ENCODE measurements around the gene ECM2. TPM values are rescaled to one million over a fixed set of nuclear protein-coding genes. Genes with fewer than 3 reads are reported as not detected.

Gene ECM2
- total RNA-seq, 1 donor from 2014 or later = 0.26 TPM

GRCh38 chr9:92503156-92503555, 32.6 kb downstream of the ECM2 start:
- DNase-seq (ENCODE audit: low read depth) (no peak), FAIRE-seq (no peak)
- Histone ChIP-seq H3K4me3 (ENCODE audit: low read depth, low read length) (no peak overlapping the region), H3K27me3 (ENCODE audit: control insufficient read depth, insufficient read depth, low read length) (no peaks in the 10 kb centered on the region), H3K36me3 (ENCODE audit: control insufficient read depth, insufficient read depth, low read length) (no peaks in the 10 kb centered on the region)
- TF ChIP-seq, protein P1, sequence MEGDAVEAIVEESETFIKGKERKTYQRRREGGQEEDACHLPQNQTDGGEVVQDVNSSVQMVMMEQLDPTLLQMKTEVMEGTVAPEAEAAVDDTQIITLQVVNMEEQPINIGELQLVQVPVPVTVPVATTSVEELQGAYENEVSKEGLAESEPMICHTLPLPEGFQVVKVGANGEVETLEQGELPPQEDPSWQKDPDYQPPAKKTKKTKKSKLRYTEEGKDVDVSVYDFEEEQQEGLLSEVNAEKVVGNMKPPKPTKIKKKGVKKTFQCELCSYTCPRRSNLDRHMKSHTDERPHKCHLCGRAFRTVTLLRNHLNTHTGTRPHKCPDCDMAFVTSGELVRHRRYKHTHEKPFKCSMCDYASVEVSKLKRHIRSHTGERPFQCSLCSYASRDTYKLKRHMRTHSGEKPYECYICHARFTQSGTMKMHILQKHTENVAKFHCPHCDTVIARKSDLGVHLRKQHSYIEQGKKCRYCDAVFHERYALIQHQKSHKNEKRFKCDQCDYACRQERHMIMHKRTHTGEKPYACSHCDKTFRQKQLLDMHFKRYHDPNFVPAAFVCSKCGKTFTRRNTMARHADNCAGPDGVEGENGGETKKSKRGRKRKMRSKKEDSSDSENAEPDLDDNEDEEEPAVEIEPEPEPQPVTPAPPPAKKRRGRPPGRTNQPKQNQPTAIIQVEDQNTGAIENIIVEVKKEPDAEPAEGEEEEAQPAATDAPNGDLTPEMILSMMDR (IDR thresholded peaks at IDR 0.05; ENCODE audit: insufficient read depth, low read length, severe bottlenecking) = no peak

- FAIRE-seq = no peak
These were observed 34.0 kb downstream of the ECM2 start for GRCh38 chr9:92501671-92502393.

GRCh38 chr9:92500725-92501124, 35.1 kb downstream of the ECM2 start:
- H3K4me3 ChIP-seq (ENCODE audit: low read depth, low read length) = no peak overlapping the region
- H3K27me3 ChIP-seq (ENCODE audit: control insufficient read depth, insufficient read depth, low read length) = no peaks in the 10 kb centered on the region
- no peak for DNase-seq (ENCODE audit: low read depth)
- TF ChIP-seq, protein P1 (IDR thresholded peaks at IDR 0.05; ENCODE audit: insufficient read depth, low read length, severe bottlenecking) = no peak
- FAIRE-seq = no peak
- H3K36me3 ChIP-seq (ENCODE audit: control insufficient read depth, insufficient read depth, low read length) = no peaks in the 10 kb centered on the region

More at GRCh38 chr9:92501671-92502393, 34.0 kb downstream of the ECM2 start:
- Histone ChIP-seq H3K4me3 (ENCODE audit: low read depth, low read length) (no peak overlapping the region), H3K27me3 (ENCODE audit: control insufficient read depth, insufficient read depth, low read length) (no peaks in the 10 kb centered on the region), H3K36me3 (ENCODE audit: control insufficient read depth, insufficient read depth, low read length) (no peaks in the 10 kb centered on the region)
- peak; percentile 55 for DNase-seq (ENCODE audit: low read depth)
- TF ChIP-seq, protein P1 (IDR thresholded peaks at IDR 0.05; ENCODE audit: insufficient read depth, low read length, severe bottlenecking) = peak; percentile 76

DNA sequence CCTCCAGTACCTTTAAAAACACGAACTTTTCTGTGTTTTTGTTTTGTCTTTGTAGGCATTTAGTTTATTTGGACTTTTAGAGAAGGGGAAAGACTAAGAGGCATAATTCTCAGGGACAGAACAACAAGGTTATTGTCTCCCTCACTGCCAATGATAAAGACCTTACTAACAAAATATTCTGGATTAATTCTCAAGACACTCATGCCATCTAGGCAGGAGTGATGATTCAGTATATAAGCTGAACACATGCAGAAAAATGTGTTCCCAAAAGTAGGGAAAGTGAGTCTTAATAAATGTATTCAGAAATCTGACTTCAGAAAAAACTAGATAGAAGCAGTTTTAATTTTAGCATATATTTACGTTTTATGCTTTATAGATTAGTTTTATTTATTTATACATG, 36.1 kb downstream of the ECM2 start:
- FAIRE-seq (no peak), DNase-seq (ENCODE audit: low read depth) (no peak)
- H3K27me3 ChIP-seq (ENCODE audit: control insufficient read depth, insufficient read depth, low read length) = no peaks in the 10 kb centered on the region
- TF ChIP-seq, protein P1 (IDR thresholded peaks at IDR 0.05; ENCODE audit: insufficient read depth, low read length, severe bottlenecking) = no peak
- H3K4me3 ChIP-seq (ENCODE audit: low read depth, low read length) = no peak overlapping the region
- H3K36me3 ChIP-seq (ENCODE audit: control insufficient read depth, insufficient read depth, low read length) = no peaks in the 10 kb centered on the region

DNA sequence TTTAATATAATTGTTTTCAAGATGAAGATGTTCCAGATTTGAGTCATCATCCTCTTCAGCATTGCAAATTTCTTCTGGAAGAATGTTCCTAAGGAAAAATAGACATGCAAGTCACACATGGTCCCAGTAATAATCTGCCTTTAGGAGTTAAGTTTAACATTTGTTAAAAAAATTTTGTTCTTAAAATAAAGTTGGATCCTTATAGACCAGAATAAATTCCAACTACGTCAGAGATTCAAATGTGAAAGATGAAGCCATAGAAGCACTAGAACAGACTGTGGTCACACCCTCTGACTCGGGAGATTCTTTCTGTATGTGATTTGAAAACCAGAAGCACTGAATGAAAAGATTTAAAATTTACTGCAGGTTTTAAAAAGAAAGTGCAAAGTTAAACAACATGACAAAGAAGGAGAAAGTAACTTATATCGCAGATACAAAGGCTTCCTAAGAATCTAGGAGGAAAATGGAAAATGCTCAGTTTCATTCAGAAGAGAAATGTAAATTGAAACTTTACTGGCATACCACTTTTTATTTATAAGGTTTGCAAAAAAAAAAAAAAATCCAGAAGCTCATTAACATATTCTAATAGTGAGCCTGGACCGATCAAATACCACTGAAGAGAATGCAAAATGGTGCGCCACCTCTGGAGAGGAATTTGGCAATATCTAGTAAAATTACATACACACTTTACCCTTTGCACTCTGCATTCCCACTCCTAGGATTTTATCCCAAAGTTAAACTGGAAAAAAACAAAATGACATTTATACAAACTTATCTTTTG, 39.2 kb downstream of the ECM2 start:
- Histone ChIP-seq H3K27me3 (ENCODE audit: control insufficient read depth, insufficient read depth, low read length) (no peaks in the 10 kb centered on the region), H3K36me3 (ENCODE audit: control insufficient read depth, insufficient read depth, low read length) (no peaks in the 10 kb centered on the region), H3K4me3 (ENCODE audit: low read depth, low read length) (no peak overlapping the region)
- no peak for FAIRE-seq
- TF ChIP-seq, protein P1 (IDR thresholded peaks at IDR 0.05; ENCODE audit: insufficient read depth, low read length, severe bottlenecking) = no peak
- DNase-seq (ENCODE audit: low read depth) = no peak

Measured in bronchial epithelial cell (primary cell).